Measurements from ENCODE around the gene PRR12. TPM values are rescaled to one million over a fixed set of nuclear protein-coding genes. Genes with fewer than 3 reads are reported as not detected.

The PRR12 gene
- total and polyA plus RNA-seq, 2 donors (not counting 1 experiment from before 2014, with no cell fraction given) = 8.4 to 70.7 TPM

- H3K4me1 Mint-ChIP-seq = peaks cover 21% of the 10 kb centered on the region
- H3K9ac ChIP-seq (ENCODE audit: low read length) = no peak overlapping the region
- no peak overlapping the region for H3K4me3 Mint-ChIP-seq
- ATAC-seq (ENCODE audit: low read depth) (no peak), DNase-seq (no peak)
- H3K27me3 Mint-ChIP-seq = no peaks in the 10 kb centered on the region
- H3K4me3 ChIP-seq (ENCODE audit: control extremely low read depth in 1 of 5, extremely low read depth in 1 of 5, insufficient read depth in 1 of 5, low read depth in 2 of 5, low read length in 4 of 5) = no peak overlapping the region
- H3K4me2 ChIP-seq (replicated peaks; ENCODE audit: low read depth, low read length, poor library complexity, severe bottlenecking) = no peak overlapping the region
- peaks cover 9 to 20% of the 10 kb centered on the region in 2 donors for H3K4me1 ChIP-seq (ENCODE audit: control insufficient read depth in 2 of 2, insufficient read depth in 2 of 2, low read length in 2 of 2)
- peaks cover 35% of the 10 kb centered on the region for H3K79me2 ChIP-seq (ENCODE audit: control insufficient read depth, insufficient read depth, low read length)
- no peak for TF ChIP-seq EZH2 (IDR thresholded peaks at IDR 0.05; ENCODE audit: borderline replicate concordance, insufficient read depth, low read depth, low read length, poor library complexity, severe bottlenecking)
- TF ChIP-seq, protein P1, sequence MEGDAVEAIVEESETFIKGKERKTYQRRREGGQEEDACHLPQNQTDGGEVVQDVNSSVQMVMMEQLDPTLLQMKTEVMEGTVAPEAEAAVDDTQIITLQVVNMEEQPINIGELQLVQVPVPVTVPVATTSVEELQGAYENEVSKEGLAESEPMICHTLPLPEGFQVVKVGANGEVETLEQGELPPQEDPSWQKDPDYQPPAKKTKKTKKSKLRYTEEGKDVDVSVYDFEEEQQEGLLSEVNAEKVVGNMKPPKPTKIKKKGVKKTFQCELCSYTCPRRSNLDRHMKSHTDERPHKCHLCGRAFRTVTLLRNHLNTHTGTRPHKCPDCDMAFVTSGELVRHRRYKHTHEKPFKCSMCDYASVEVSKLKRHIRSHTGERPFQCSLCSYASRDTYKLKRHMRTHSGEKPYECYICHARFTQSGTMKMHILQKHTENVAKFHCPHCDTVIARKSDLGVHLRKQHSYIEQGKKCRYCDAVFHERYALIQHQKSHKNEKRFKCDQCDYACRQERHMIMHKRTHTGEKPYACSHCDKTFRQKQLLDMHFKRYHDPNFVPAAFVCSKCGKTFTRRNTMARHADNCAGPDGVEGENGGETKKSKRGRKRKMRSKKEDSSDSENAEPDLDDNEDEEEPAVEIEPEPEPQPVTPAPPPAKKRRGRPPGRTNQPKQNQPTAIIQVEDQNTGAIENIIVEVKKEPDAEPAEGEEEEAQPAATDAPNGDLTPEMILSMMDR (IDR thresholded peaks at IDR 0.05) = no peak
- no peaks in the 10 kb centered on the region for H3K9me3 Mint-ChIP-seq (ENCODE audit: insufficient read depth)
- intact Hi-C loops (cut with micrococcal nuclease) = no loop called here
- H3K9me3 ChIP-seq (ENCODE audit: control extremely low read depth in 1 of 3, control insufficient read depth in 2 of 3, insufficient read depth in 1 of 3, low read length in 2 of 3) = no peaks in the 10 kb centered on the region
- H3K36me3 ChIP-seq (replicated peaks in 1 of 2; ENCODE audit: control extremely low read depth in 1 of 2, control insufficient read depth in 1 of 2, extremely low read depth in 1 of 2, insufficient read depth in 2 of 2, low read length in 1 of 2) = peaks cover 3 to 67% of the 10 kb centered on the region in 2 experiments
- H2AFZ ChIP-seq (ENCODE audit: insufficient read depth, low read depth, low read length, poor library complexity, severe bottlenecking) = no peak overlapping the region
- WGBS (ENCODE audit: insufficient coverage) = 100% methylated on average over 14 of the region's 15 CpGs
- POLR2A ChIA-PET = interaction anchor here (0.7 kb wide), 2 partner anchors 245 to 706 kb away, joined by 4 to 5 read pairs; partner anchors contain the start of gene BAX
- H3K27ac ChIP-seq (ENCODE audit: low read length in 2 of 2) = no peak overlapping the region
- H3K27ac Mint-ChIP-seq = no peak overlapping the region
- CTCF ChIA-PET = no interaction called here
- H3K27me3 ChIP-seq (replicated peaks in 1 of 4; ENCODE audit: control extremely low read depth in 1 of 4, control insufficient read depth in 3 of 4, insufficient read depth in 4 of 4, low read length in 3 of 4) = no peaks in the 10 kb centered on the region
- H4K20me1 ChIP-seq (ENCODE audit: control insufficient read depth, insufficient read depth, low read length, poor library complexity, severe bottlenecking) = peaks cover 79% of the 10 kb centered on the region
Observed at GRCh38 chr19:49660338-49660961, 69.5 kb downstream of the PRR12 start.

- Histone ChIP-seq H3K79me2 (ENCODE audit: control insufficient read depth, insufficient read depth, low read length) (peaks cover 42% of the 10 kb centered on the region), H3K4me1 (ENCODE audit: control insufficient read depth in 2 of 2, insufficient read depth in 2 of 2, low read length in 2 of 2) (peaks cover 16 to 30% of the 10 kb centered on the region in 2 donors), H3K4me2 (replicated peaks; ENCODE audit: low read depth, low read length, poor library complexity, severe bottlenecking) (no peak overlapping the region), H3K4me3 (ENCODE audit: control extremely low read depth in 1 of 5, extremely low read depth in 1 of 5, insufficient read depth in 1 of 5, low read depth in 2 of 5, low read length in 4 of 5) (no peak overlapping the region), H3K36me3 (replicated peaks in 1 of 2; ENCODE audit: control extremely low read depth in 1 of 2, control insufficient read depth in 1 of 2, extremely low read depth in 1 of 2, insufficient read depth in 2 of 2, low read length in 1 of 2) (peaks cover 3 to 54% of the 10 kb centered on the region in 2 experiments), H4K20me1 (ENCODE audit: control insufficient read depth, insufficient read depth, low read length, poor library complexity, severe bottlenecking) (peaks cover 71% of the 10 kb centered on the region), H3K9ac (ENCODE audit: low read length) (no peak overlapping the region), H3K9me3 (ENCODE audit: control extremely low read depth in 1 of 3, control insufficient read depth in 2 of 3, insufficient read depth in 1 of 3, low read length in 2 of 3) (no peaks in the 10 kb centered on the region), H2AFZ (ENCODE audit: insufficient read depth, low read depth, low read length, poor library complexity, severe bottlenecking) (no peak overlapping the region), H3K27me3 (replicated peaks in 1 of 4; ENCODE audit: control extremely low read depth in 1 of 4, control insufficient read depth in 3 of 4, insufficient read depth in 4 of 4, low read length in 3 of 4) (no peaks in the 10 kb centered on the region), H3K27ac (ENCODE audit: low read length in 2 of 2) (no peak overlapping the region)
- POLR2A ChIA-PET = interaction anchor here (0.5 kb wide), 1 partner anchor 13 kb away, joined by 4 read pairs; no protein-coding TSS in a partner anchor
- Mint-ChIP-seq H3K9me3 (ENCODE audit: insufficient read depth) (no peaks in the 10 kb centered on the region), H3K4me1 (peaks cover 31% of the 10 kb centered on the region), H3K27me3 (no peaks in the 10 kb centered on the region), H3K4me3 (no peak overlapping the region), H3K27ac (no peak overlapping the region)
- 98% methylated on average over 10 of the region's 16 CpGs for WGBS (ENCODE audit: insufficient coverage)
- DNase-seq = no peak
- ATAC-seq (ENCODE audit: low read depth) = no peak
- intact Hi-C loops (cut with micrococcal nuclease) = no loop called here
- CTCF ChIA-PET = interaction anchor here (0.8 kb wide), 1 partner anchor 867 kb away, joined by 3 read pairs; no protein-coding TSS in a partner anchor
- no peak for TF ChIP-seq EZH2 (IDR thresholded peaks at IDR 0.05; ENCODE audit: borderline replicate concordance, insufficient read depth, low read depth, low read length, poor library complexity, severe bottlenecking)
- TF ChIP-seq, protein P1 (IDR thresholded peaks at IDR 0.05) = no peak
Observed at GRCh38 chr19:49662011-49662410, 71.0 kb downstream of the PRR12 start.
